B cell (primary cell): ENCODE measurements around the gene PCSK2. TPM values are rescaled to one million over a fixed set of nuclear protein-coding genes. Genes with fewer than 3 reads are reported as not detected.

Source experiments
- ATAC-seq: fragments of 200-7000 bp; cut with Tn5 transposase; one replicate; pipeline ENCODE4 v1.10.0; 2021; ENCODE audit warnings: low read depth, mild to moderate bottlenecking, moderate number of reproducible peaks, moderate library complexity
- CTCF ChIA-PET: fragments of 350-600 bp; sonication (Branson Sonifier 250); formaldehyde crosslinking; loops from one replicate; lab custom pipeline; 2021; ENCODE audit warnings: antibody characterized with exemption, inconsistent platforms; lab: Charles Lee
- POLR2A ChIA-PET: fragments of 350-600 bp; sonication (Branson Sonifier 250); formaldehyde crosslinking; loops from one replicate; lab custom pipeline; 2021; ENCODE audit warnings: antibody characterized with exemption; lab: Charles Lee
- DNase-seq: peaks from one replicate; pipeline ENCODE4 v3.0.0; 2013
- H2AFZ ChIP-seq: 2 replicates; pipeline ENCODE4 v1.6.1; 2012; ENCODE audit warnings: mild to moderate bottlenecking, low read depth, low read length; ENCODE audit not compliant: insufficient read depth, poor library complexity, severe bottlenecking
- H3K27ac ChIP-seq, 2 donors: 1 replicate in 1 of 2; 2 replicates in 1 of 2; pipeline ENCODE4 v1.5.1; 2012 to 2013; ENCODE audit warnings: low read length in 2 of 2, mild to moderate bottlenecking in 2 of 2, moderate library complexity in 1 of 2
- H3K27me3 ChIP-seq, 4 experiments: fragments of 200-600 bp in 1 of 4; sonication (generic) in 1 of 4; replicated peaks in 1 of 4; 1 replicate in 2 of 4; 2 replicates in 2 of 4; pipeline versions ENCODE4 v1.6.1 to v1.7.0; 2013 to 2016; ENCODE audit warnings: low read length in 3 of 4, mild to moderate bottlenecking in 2 of 4, mixed read lengths in 1 of 4, moderate library complexity in 1 of 4; ENCODE audit not compliant: insufficient read depth in 4 of 4, control insufficient read depth in 3 of 4; ENCODE audit errors: control extremely low read depth in 1 of 4
- H3K36me3 ChIP-seq, 2 experiments: replicated peaks in 1 of 2; 1 replicate in 1 of 2; 2 replicates in 1 of 2; pipeline versions ENCODE4 v1.6.1 to v1.7.1; 2013; ENCODE audit warnings: low read length in 1 of 2; ENCODE audit not compliant: insufficient read depth in 2 of 2, control insufficient read depth in 1 of 2; ENCODE audit errors: control extremely low read depth in 1 of 2, extremely low read depth in 1 of 2
- H3K4me1 ChIP-seq, 2 donors: fragments of 200-600 bp in 1 of 2; sonication (generic) in 1 of 2; 1 replicate in 1 of 2; 2 replicates in 1 of 2; pipeline versions ENCODE4 v1.5.1 to v1.6.1; 2013 to 2017; ENCODE audit warnings: low read length in 2 of 2; ENCODE audit not compliant: control insufficient read depth in 2 of 2, insufficient read depth in 2 of 2
- H3K4me2 ChIP-seq: replicated peaks from 2 replicates; pipeline ENCODE3; 2012; ENCODE audit warnings: mild to moderate bottlenecking, low read depth, low read length; ENCODE audit not compliant: poor library complexity, severe bottlenecking
- H3K4me3 ChIP-seq, 5 experiments: fragments of 200-600 bp in 1 of 5; sonication (generic) in 1 of 5; 1 replicate in 3 of 5; 2 replicates in 2 of 5; pipeline versions ENCODE4 v1.5.1 to v1.7.0; 2011 to 2016; ENCODE audit warnings: low read length in 4 of 5, mild to moderate bottlenecking in 4 of 5, low read depth in 2 of 5, control low read depth in 1 of 5, moderate library complexity in 1 of 5; ENCODE audit not compliant: insufficient read depth in 1 of 5; ENCODE audit errors: control extremely low read depth in 1 of 5, extremely low read depth in 1 of 5
- H3K79me2 ChIP-seq: fragments of 200-600 bp; sonication (generic); one replicate; pipeline ENCODE4 v1.6.0; 2016; ENCODE audit warnings: low read length; ENCODE audit not compliant: control insufficient read depth, insufficient read depth
- H3K9ac ChIP-seq: fragments of 200-600 bp; sonication (generic); 2 replicates; pipeline ENCODE4 v1.6.1; 2017; ENCODE audit warnings: mild to moderate bottlenecking, low read length, moderate library complexity
- H3K9me3 ChIP-seq, 3 donors: one replicate each; pipeline versions ENCODE4 v1.6.1 to v1.7.1; 2013; ENCODE audit warnings: low read length in 2 of 3; ENCODE audit not compliant: control insufficient read depth in 2 of 3, insufficient read depth in 1 of 3; ENCODE audit errors: control extremely low read depth in 1 of 3
- H4K20me1 ChIP-seq: 2 replicates; pipeline ENCODE4 v1.6.0; 2012; ENCODE audit warnings: mild to moderate bottlenecking, low read length; ENCODE audit not compliant: insufficient read depth, control insufficient read depth, poor library complexity, severe bottlenecking
- H3K27ac Mint-ChIP-seq: one replicate; pipeline ENCODE4 v1.8.0; 2021; ENCODE audit warnings: mixed read lengths
- H3K27me3 Mint-ChIP-seq: one replicate; pipeline ENCODE4 v1.8.0; 2021; ENCODE audit warnings: mixed read lengths
- H3K4me1 Mint-ChIP-seq: one replicate; pipeline ENCODE4 v1.8.0; 2021; ENCODE audit warnings: mixed read lengths
- H3K4me3 Mint-ChIP-seq: one replicate; pipeline ENCODE4 v1.8.0; 2021; ENCODE audit warnings: mixed read lengths
- H3K9me3 Mint-ChIP-seq: one replicate; pipeline ENCODE4 v1.8.0; 2022; ENCODE audit warnings: mixed read lengths; ENCODE audit not compliant: insufficient read depth
- EZH2 ChIP-seq: IDR thresholded peaks from 2 replicates; pipeline ENCODE4 v1.6.1; 2012; ENCODE audit warnings: borderline replicate concordance, low read depth, mild to moderate bottlenecking, moderate library complexity, low read length; ENCODE audit not compliant: insufficient read depth, poor library complexity, severe bottlenecking
- WGBS: methylation state at CpG from one replicate; pipeline ENCODE4 v1.1.5; 2013; ENCODE audit warnings: missing lambda C conversion rate; ENCODE audit not compliant: insufficient coverage; 5-methylcytosine and 5-hydroxymethylcytosine counted together
- intact Hi-C: fragments of 100-400 bp; cut with micrococcal nuclease; formaldehyde crosslinking; loops from one replicate; pipeline ENCODE4 v1.10.0; 2022
- polyA plus RNA-seq: library from polyadenylated mRNA; depleted of rRNA; stranded (reverse); fragments of >200 nt; gene quantifications from 2 replicates; pipeline ENCODE4 v1.2.3, GENCODE V29; 2012
- total RNA-seq, 2 donors: library from RNA; stranded (reverse); fragments of 120-200 nt in 1 of 2; gene quantifications; 1 replicate in 1 of 2; 2 replicates in 1 of 2; pipeline versions ENCODE4 v1.2.3 to v1.2.4, GENCODE V29; 2013 to 2022
- TF ChIP-seq, protein P1 (sequence below): fragments of 200-600 bp; IDR thresholded peaks from one replicate; pipeline ENCODE4 v1.8.0; 2022; ENCODE audit warnings: antibody characterized with exemption, mild to moderate bottlenecking

The PCSK2 gene
- total and polyA plus RNA-seq, 2 donors (not counting 1 experiment from before 2014, with no cell fraction given): not detected

DNA sequence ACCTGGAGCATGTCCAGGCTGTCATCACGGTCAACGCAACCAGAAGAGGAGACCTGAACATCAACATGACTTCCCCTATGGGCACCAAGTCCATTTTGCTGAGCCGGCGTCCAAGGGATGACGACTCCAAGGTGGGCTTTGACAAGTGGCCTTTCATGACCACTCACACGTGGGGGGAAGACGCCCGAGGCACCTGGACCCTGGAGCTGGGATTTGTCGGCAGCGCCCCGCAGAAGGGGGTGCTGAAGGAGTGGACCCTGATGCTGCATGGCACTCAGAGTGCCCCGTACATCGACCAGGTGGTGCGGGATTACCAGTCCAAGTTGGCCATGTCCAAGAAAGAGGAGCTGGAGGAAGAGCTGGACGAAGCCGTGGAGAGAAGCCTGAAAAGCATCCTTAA lies 254.8 kb downstream of the PCSK2 start:
- H3K9me3 ChIP-seq: no peaks in the 10 kb centered on the region
- H3K4me1 Mint-ChIP-seq: no peaks in the 10 kb centered on the region
- no peak overlapping the region for H3K27ac Mint-ChIP-seq
- no peaks in the 10 kb centered on the region for H3K4me1 ChIP-seq
- DNase-seq: no peak
- no peaks in the 10 kb centered on the region for H3K27me3 ChIP-seq
- intact Hi-C loops: no loop called here
- H3K4me2 ChIP-seq: no peak overlapping the region
- H3K4me3 Mint-ChIP-seq: no peak overlapping the region
- no peak overlapping the region for H3K27ac ChIP-seq
- H3K4me3 ChIP-seq: no peak overlapping the region
- peaks cover 17% of the 10 kb centered on the region for H3K27me3 Mint-ChIP-seq
- H3K9me3 Mint-ChIP-seq: no peaks in the 10 kb centered on the region
- ChIA-PET CTCF (no interaction called here), POLR2A (no interaction called here)
- H3K9ac ChIP-seq: no peak overlapping the region
- no peak for ATAC-seq
- H3K79me2 ChIP-seq: no peaks in the 10 kb centered on the region
- no peaks in the 10 kb centered on the region for H3K36me3 ChIP-seq
- no peaks in the 10 kb centered on the region for H4K20me1 ChIP-seq
- no peak overlapping the region for H2AFZ ChIP-seq
- TF ChIP-seq, protein P1, sequence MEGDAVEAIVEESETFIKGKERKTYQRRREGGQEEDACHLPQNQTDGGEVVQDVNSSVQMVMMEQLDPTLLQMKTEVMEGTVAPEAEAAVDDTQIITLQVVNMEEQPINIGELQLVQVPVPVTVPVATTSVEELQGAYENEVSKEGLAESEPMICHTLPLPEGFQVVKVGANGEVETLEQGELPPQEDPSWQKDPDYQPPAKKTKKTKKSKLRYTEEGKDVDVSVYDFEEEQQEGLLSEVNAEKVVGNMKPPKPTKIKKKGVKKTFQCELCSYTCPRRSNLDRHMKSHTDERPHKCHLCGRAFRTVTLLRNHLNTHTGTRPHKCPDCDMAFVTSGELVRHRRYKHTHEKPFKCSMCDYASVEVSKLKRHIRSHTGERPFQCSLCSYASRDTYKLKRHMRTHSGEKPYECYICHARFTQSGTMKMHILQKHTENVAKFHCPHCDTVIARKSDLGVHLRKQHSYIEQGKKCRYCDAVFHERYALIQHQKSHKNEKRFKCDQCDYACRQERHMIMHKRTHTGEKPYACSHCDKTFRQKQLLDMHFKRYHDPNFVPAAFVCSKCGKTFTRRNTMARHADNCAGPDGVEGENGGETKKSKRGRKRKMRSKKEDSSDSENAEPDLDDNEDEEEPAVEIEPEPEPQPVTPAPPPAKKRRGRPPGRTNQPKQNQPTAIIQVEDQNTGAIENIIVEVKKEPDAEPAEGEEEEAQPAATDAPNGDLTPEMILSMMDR: no peak
- TF ChIP-seq EZH2: no peak
- WGBS: 95% methylated on average over 12 of the region's 16 CpGs

DNA sequence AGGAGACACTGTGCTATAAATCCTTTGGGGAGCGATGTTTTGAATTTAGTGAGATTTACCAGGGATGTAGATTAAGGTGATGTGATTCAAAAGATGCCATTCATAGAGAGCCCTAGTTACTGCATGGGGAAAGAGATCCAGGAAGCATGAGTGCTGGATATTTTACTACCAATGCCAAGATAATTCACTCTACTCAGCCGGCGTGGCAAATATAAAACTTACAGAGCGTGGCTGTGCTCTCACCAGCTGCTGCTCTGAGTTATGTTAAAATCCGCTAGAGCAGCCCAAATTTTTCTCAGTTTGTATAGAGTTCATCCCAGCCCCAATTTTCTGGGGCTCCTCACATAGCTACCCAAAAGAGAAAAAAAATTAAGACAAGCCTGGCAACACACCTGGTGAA lies 255.7 kb downstream of the PCSK2 start:
- CTCF ChIA-PET: no interaction called here
- H3K27ac ChIP-seq: no peak overlapping the region
- H3K79me2 ChIP-seq: no peaks in the 10 kb centered on the region
- no peak overlapping the region for H3K27ac Mint-ChIP-seq
- no peak for DNase-seq
- no peaks in the 10 kb centered on the region for H3K9me3 Mint-ChIP-seq
- 97% methylated on average over 5 of the region's 5 CpGs for WGBS
- POLR2A ChIA-PET: no interaction called here
- TF ChIP-seq, protein P1: no peak
- no peak for TF ChIP-seq EZH2
- no peak for ATAC-seq
- no peaks in the 10 kb centered on the region for H3K4me1 Mint-ChIP-seq
- no peaks in the 10 kb centered on the region for H3K4me1 ChIP-seq
- H3K4me3 ChIP-seq: no peak overlapping the region
- H3K36me3 ChIP-seq: no peaks in the 10 kb centered on the region
- no peak overlapping the region for H3K4me3 Mint-ChIP-seq
- H3K27me3 Mint-ChIP-seq: peaks cover 15% of the 10 kb centered on the region
- H3K9me3 ChIP-seq: no peaks in the 10 kb centered on the region
- intact Hi-C loops: no loop called here
- H4K20me1 ChIP-seq: no peaks in the 10 kb centered on the region
- H3K27me3 ChIP-seq: no peaks in the 10 kb centered on the region
- H3K4me2 ChIP-seq: no peak overlapping the region
- H2AFZ ChIP-seq: no peak overlapping the region
- no peak overlapping the region for H3K9ac ChIP-seq
